Measurements from ENCODE around the gene RIPOR3. TPM values are rescaled to one million over a fixed set of nuclear protein-coding genes. Genes with fewer than 3 reads are reported as not detected.

Gene RIPOR3
- total and polyA plus RNA-seq, 12 donors: 1.6 to 50.2 (median 3.3) TPM

DNA sequence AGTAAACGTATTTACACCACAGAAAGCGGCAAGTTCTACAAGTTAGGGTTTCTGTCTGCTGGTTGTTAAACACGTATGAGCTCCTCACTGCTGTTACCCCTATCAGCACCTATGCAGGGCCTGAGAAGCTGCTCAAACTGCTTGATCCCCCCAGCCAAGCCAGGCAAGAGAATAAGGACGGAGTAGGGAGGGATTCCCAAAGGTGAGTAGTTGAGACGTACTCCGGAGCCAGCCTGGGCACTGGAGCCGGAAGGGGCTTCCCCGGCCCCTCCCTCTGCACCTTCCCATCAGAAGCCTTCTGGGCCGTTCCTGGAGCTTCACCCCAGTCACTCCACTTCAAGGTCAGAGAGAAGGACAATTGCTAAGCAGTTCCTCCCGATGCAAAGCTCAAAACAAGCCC, 58.0 kb downstream of the RIPOR3 start:
- TF ChIP-seq, protein P1, sequence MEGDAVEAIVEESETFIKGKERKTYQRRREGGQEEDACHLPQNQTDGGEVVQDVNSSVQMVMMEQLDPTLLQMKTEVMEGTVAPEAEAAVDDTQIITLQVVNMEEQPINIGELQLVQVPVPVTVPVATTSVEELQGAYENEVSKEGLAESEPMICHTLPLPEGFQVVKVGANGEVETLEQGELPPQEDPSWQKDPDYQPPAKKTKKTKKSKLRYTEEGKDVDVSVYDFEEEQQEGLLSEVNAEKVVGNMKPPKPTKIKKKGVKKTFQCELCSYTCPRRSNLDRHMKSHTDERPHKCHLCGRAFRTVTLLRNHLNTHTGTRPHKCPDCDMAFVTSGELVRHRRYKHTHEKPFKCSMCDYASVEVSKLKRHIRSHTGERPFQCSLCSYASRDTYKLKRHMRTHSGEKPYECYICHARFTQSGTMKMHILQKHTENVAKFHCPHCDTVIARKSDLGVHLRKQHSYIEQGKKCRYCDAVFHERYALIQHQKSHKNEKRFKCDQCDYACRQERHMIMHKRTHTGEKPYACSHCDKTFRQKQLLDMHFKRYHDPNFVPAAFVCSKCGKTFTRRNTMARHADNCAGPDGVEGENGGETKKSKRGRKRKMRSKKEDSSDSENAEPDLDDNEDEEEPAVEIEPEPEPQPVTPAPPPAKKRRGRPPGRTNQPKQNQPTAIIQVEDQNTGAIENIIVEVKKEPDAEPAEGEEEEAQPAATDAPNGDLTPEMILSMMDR (IDR thresholded peaks at IDR 0.05): no peak
- peaks cover 5 to 39% (median 21%) of the 10 kb centered on the region in 9 donors for H3K4me1 ChIP-seq
- DNase-seq: no peak
- intact Hi-C loops (cut with DNase I): no loop called here
- no peaks in the 10 kb centered on the region for H3K36me3 ChIP-seq
- 59 to 66% methylated on average over 10 of the region's 10 CpGs for WGBS, 2 donors
- no peak overlapping the region for H3K4me3 ChIP-seq
- H3K27me3 ChIP-seq: no peaks in the 10 kb centered on the region
- H3K9me3 ChIP-seq: no peaks in the 10 kb centered on the region
- H3K27ac ChIP-seq: peak overlapping the region in 1 of 10 donors; percentile 15
- ATAC-seq: no peak

DNA sequence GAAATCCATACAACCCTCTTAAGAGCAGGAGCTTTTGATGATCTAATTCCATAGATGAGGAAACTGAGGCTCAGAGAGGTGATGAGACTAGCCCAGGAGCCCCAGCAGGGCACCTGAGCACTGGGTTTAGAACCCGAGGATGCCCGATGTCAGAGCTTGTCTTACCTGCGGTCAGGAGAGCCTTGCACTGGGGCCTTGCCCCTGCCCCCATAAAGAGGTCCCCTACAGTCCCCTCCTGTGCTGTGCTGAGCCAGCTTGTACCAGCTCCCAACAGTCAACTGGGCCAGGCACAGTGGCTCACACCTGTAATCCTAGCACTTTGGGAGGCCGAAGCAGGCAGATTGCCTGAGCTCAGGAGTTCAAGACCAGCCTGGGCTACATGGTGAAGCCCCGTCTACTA, 58.6 kb downstream of the RIPOR3 start:
- TF ChIP-seq, protein P1 (IDR thresholded peaks at IDR 0.05): no peak
- Histone ChIP-seq H3K4me1 (peaks cover 5 to 37% (median 21%) of the 10 kb centered on the region in 9 donors), H3K36me3 (no peaks in the 10 kb centered on the region), H3K27me3 (no peaks in the 10 kb centered on the region), H3K27ac (no peak overlapping the region), H3K9me3 (no peaks in the 10 kb centered on the region), H3K4me3 (no peak overlapping the region)
- intact Hi-C loops (cut with DNase I): no loop called here
- DNase-seq (no peak), ATAC-seq (no peak)
- 93 to 97% methylated on average over 5 of the region's 5 CpGs for WGBS, 2 donors

DNA sequence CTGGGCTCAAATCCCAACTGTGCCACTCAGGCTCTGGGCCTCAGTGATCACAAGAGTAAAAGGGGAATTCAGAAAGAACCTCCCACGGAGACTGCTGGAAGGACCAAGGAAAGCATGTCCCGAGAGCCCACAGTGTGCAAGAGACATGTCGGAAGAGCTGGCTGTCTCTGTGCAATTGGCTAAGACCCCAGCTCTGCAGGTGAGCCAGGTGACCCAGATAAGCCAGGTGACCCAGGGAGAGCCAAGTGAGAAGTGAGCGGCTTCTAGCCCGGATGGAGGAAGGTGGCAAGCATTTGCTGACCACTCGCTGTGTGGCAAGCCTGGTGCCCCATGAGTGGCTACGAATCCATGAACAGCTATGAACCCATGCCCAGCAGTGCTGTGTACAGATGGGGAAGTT, 59.1 kb downstream of the RIPOR3 start:
- no peak for ATAC-seq
- Histone ChIP-seq H3K4me1 (peaks cover 5 to 32% (median 20%) of the 10 kb centered on the region in 9 donors), H3K4me3 (no peak overlapping the region)

DNA sequence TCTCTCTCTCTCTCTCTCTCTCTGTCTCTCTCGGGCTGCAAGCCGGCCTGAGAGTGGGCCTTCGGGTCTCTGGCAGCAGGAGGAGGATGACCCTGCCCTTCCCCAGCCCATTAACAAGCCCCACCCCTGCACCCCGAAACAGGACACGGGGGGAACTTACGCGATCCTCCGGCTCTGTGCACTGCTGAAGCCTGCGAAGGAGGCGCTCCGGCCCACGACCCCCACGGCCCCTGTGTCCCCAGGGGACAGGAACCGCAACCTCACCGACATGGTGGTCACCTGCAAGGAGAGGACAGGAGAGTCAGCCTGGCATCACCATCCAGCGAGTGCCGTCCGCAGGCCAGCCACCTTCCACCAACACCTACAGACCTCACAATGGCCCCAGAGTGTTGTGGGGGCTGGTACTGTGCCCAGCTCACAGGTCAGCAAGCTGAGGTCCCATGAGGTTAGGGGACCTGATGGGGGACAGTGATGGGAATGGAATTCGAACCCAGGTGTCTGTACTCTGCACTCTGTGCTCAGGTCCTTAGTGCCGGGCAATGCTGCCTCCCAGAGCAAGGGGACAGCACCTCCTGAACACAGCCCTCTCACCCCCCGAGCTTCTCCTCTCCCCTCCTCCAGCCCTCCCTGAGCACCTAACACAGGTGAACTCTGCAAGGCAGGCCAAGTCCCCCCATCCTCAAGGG, 60.6 kb downstream of the RIPOR3 start:
- DNase-seq: no peak
- H3K4me1 ChIP-seq: peaks cover 0 to 29% (median 8%) of the 10 kb centered on the region in 9 donors
- intact Hi-C loops (cut with DNase I): no loop called here
- ATAC-seq: no peak
- WGBS, 2 donors: 90 to 92% methylated on average over 21 of the region's 21 CpGs
- H3K36me3 ChIP-seq: no peaks in the 10 kb centered on the region
- no peak overlapping the region for H3K4me3 ChIP-seq
- H3K27ac ChIP-seq: peak overlapping the region in 1 of 10 donors; percentile 33
- TF ChIP-seq, protein P1 (IDR thresholded peaks at IDR 0.05): no peak
- no peaks in the 10 kb centered on the region for H3K27me3 ChIP-seq
- no peaks in the 10 kb centered on the region for H3K9me3 ChIP-seq

More for the DNA sequence above, 59.1 kb downstream of the RIPOR3 start:
- H3K36me3 ChIP-seq: no peaks in the 10 kb centered on the region
- intact Hi-C loops (cut with DNase I): no loop called here
- no peak overlapping the region for H3K27ac ChIP-seq
- no peaks in the 10 kb centered on the region for H3K27me3 ChIP-seq
- 81 to 85% methylated on average over 7 of the region's 7 CpGs for WGBS, 2 donors
- TF ChIP-seq, protein P1 (IDR thresholded peaks at IDR 0.05): no peak
- no peak for DNase-seq
- no peaks in the 10 kb centered on the region for H3K9me3 ChIP-seq
